NCI-H69 (cell line): ENCODE data around the gene NFATC1.

Experiments used
- DNase-seq: peaks from one replicate; lab custom pipeline; 2025; lab: John Stamatoyannopoulos, UW

Gene NFATC1

GRCh38 chr18:79389689-79390088 is 6.0 kb upstream of the NFATC1 start:
- no peak for DNase-seq

GRCh38 chr18:79392226-79392625 is 3.5 kb upstream of the NFATC1 start:
- DNase-seq, result no peak

GRCh38 chr18:79393181-79393634 is 2.5 kb upstream of the NFATC1 start:
- peak; percentile 52 for DNase-seq

GRCh38 chr18:79393635-79394533 is 1.8 kb upstream of the NFATC1 start:
- DNase-seq, result peak; percentile 91

- DNase-seq, result peak; percentile 64
Measured at GRCh38 chr18:79394534-79395307, 1.0 kb upstream of the NFATC1 start.

GRCh38 chr18:79395308-79395640 is 456 bp upstream of the NFATC1 start:
- DNase-seq, result peak; percentile 50

- DNase-seq, result peak; percentile 49
Measured at GRCh38 chr18:79396431-79397246, 909 bp downstream of the NFATC1 start.

- no peak for DNase-seq
Measured at GRCh38 chr18:79397247-79397829, 1.6 kb downstream of the NFATC1 start.

- DNase-seq, result no peak
Measured at GRCh38 chr18:79397830-79398761, 2.4 kb downstream of the NFATC1 start.

- DNase-seq, result no peak
Measured at GRCh38 chr18:79399275-79400081, 3.7 kb downstream of the NFATC1 start.

GRCh38 chr18:79400091-79400590 is 4.4 kb downstream of the NFATC1 start:
- DNase-seq, result peak; percentile 43

GRCh38 chr18:79400591-79401381 is 5.1 kb downstream of the NFATC1 start:
- DNase-seq, result no peak

- no peak for DNase-seq
Measured at GRCh38 chr18:79401494-79402208, 5.9 kb downstream of the NFATC1 start.

- DNase-seq, result no peak
Measured at GRCh38 chr18:79402209-79402576, 6.5 kb downstream of the NFATC1 start.

- peak; percentile 88 for DNase-seq
Measured at GRCh38 chr18:79402977-79403722, 7.4 kb downstream of the NFATC1 start.

GRCh38 chr18:79403723-79404566 is 8.2 kb downstream of the NFATC1 start:
- DNase-seq, result peak; percentile 71

- DNase-seq, result peak; percentile 62
Measured at GRCh38 chr18:79404567-79404910, 8.8 kb downstream of the NFATC1 start.
